GM12878 (cell line): ENCODE results near the gene SORCS1. TPM values are rescaled to one million over a fixed set of nuclear protein-coding genes. Genes with fewer than 3 reads are reported as not detected.

ENCODE experiments used
- ATAC-seq: fragments of 200-7000 bp; cut with Tn5 transposase; 3 replicates; pipeline ENCODE4 v1.9.1; 2020; ENCODE audit warnings: mild to moderate bottlenecking, moderate library complexity
- BruUV-seq: library from RNA; stranded (reverse); fragments of 400-500 nt; replicated peaks from 2 replicates; lab custom pipeline; 2021; lab: Mats Ljungman, UMichigan
- CTCF ChIA-PET: fragments of 300-600 bp; sonication (Branson Sonifier 250); formaldehyde crosslinking; extraction: SDS; loops from one replicate; lab custom pipeline; 2021; ENCODE audit warnings: inconsistent platforms; lab: Yijun Ruan, JAX
- POLR2A ChIA-PET: fragments of 350-600 bp; formaldehyde crosslinking; extraction: SDS; loops from one replicate; lab custom pipeline; 2021; ENCODE audit warnings: inconsistent platforms; lab: Charles Lee
- RAD21 ChIA-PET: fragments of 300-600 bp; sonication (Branson Sonifier 250); formaldehyde crosslinking; loops from one replicate; lab custom pipeline; 2023; ENCODE audit warnings: antibody characterized with exemption; ENCODE audit not compliant: unreplicated experiment; lab: Charles Lee
- SMC1A ChIA-PET: fragments of 300-600 bp; sonication (Branson Sonifier 250); formaldehyde crosslinking; loops from one replicate; lab custom pipeline; 2023; ENCODE audit not compliant: unreplicated experiment, uncharacterized antibody; lab: Charles Lee
- DNase-seq: peaks from one replicate; pipeline ENCODE4 v3.0.0-alpha.2; 2011; ENCODE audit warnings: low read depth, low spot score
- FAIRE-seq: peaks from 3 replicates; lab custom pipeline; 2011; peaks lifted over from hg19 to GRCh38; lab: Jason Lieb, UNC
- H2AFZ ChIP-seq: 2 replicates; pipeline ENCODE4 v1.6.0; 2011; ENCODE audit warnings: low read depth, low read length, control low read depth; ENCODE audit not compliant: control insufficient read depth
- H3K27ac ChIP-seq: 2 replicates; pipeline ENCODE4 v1.5.1; 2011; ENCODE audit warnings: control low read depth; ENCODE audit not compliant: control insufficient read depth, insufficient read depth
- H3K27me3 ChIP-seq, 2 experiments: replicated peaks in 1 of 2; 2 replicates each; pipeline versions ENCODE4 v1.6.0 to v1.6.1; 2011; ENCODE audit warnings: low read length in 1 of 2; ENCODE audit not compliant: control insufficient read depth in 2 of 2, insufficient read depth in 2 of 2
- H3K36me3 ChIP-seq, 2 experiments: 2 replicates each; pipeline ENCODE4 v1.5.1; 2011; ENCODE audit warnings: low read length in 1 of 2; ENCODE audit not compliant: control insufficient read depth in 2 of 2, insufficient read depth in 2 of 2
- H3K4me1 ChIP-seq: 2 replicates; pipeline ENCODE4 v1.6.1; 2011; ENCODE audit warnings: mild to moderate bottlenecking, low read length, moderate library complexity, mixed read lengths; ENCODE audit not compliant: control insufficient read depth, insufficient read depth
- H3K4me2 ChIP-seq: 2 replicates; pipeline ENCODE4 v1.6.0; 2011; ENCODE audit warnings: control low read depth; ENCODE audit not compliant: control insufficient read depth, insufficient read depth
- H3K4me3 ChIP-seq: fragments of 200-600 bp; sonication (generic); 2 replicates; pipeline ENCODE4 v1.5.1; 2016
- H3K79me2 ChIP-seq: 2 replicates; pipeline ENCODE4 v1.6.0; 2011; ENCODE audit warnings: low read length; ENCODE audit not compliant: control insufficient read depth, insufficient read depth
- H3K9ac ChIP-seq: 2 replicates; pipeline ENCODE4 v1.8.0; 2011; ENCODE audit warnings: low read length, control low read depth, mixed read lengths; ENCODE audit not compliant: control insufficient read depth, insufficient read depth
- H3K9me3 ChIP-seq: replicated peaks from 3 replicates; pipeline ENCODE4 v1.5.1; 2011; ENCODE audit warnings: mild to moderate bottlenecking, low read length; ENCODE audit not compliant: control insufficient read depth, insufficient read depth
- H4K20me1 ChIP-seq: 2 replicates; pipeline ENCODE4 v1.6.0; 2011; ENCODE audit not compliant: control insufficient read depth, insufficient read depth
- CHD2 ChIP-seq: IDR thresholded peaks from 2 replicates; pipeline ENCODE4 v1.6.1; 2011; ENCODE audit warnings: low read depth, low read length, improper control_type of control experiment, borderline replicate concordance
- CHD4 ChIP-seq: fragments of 200-600 bp; sonication (generic); IDR thresholded peaks from 2 replicates; pipeline ENCODE4 v1.6.1; 2016; ENCODE audit warnings: mild to moderate bottlenecking
- EZH2 ChIP-seq: IDR thresholded peaks from 2 replicates; pipeline ENCODE4 v1.6.1; 2012; ENCODE audit warnings: low read depth, mild to moderate bottlenecking, control low read depth, inconsistent platforms, low read length, borderline replicate concordance; ENCODE audit not compliant: control insufficient read depth
- GABPA ChIP-seq: IDR thresholded peaks from 2 replicates; pipeline ENCODE4 v1.6.1; 2014; ENCODE audit warnings: antibody characterized with exemption, low read depth, mild to moderate bottlenecking, inconsistent platforms
- RAD51 ChIP-seq: fragments of 450-650 bp; IDR thresholded peaks from 2 replicates; pipeline ENCODE4 v1.6.1; 2016; ENCODE audit warnings: moderate library complexity, mild to moderate bottlenecking, inconsistent platforms
- RFX5 ChIP-seq: IDR thresholded peaks from 2 replicates; pipeline ENCODE4 v1.6.1; 2011; ENCODE audit warnings: low read depth, low read length, improper control_type of control experiment
- TAF1 ChIP-seq: IDR thresholded peaks from 2 replicates; pipeline ENCODE4 v1.6.1; 2011; ENCODE audit warnings: mild to moderate bottlenecking, low read depth, low read length, borderline replicate concordance
- ZNF217 ChIP-seq: fragments of 450-650 bp; IDR thresholded peaks from 2 replicates; pipeline ENCODE4 v1.6.1; 2017; ENCODE audit warnings: antibody characterized with exemption, mild to moderate bottlenecking
- WGBS: methylation state at CpG from one replicate; pipeline ENCODE4 v1.1.6; 2016; ENCODE audit warnings: low lambda C conversion rate; ENCODE audit not compliant: insufficient replicate concordance, insufficient coverage; ENCODE audit errors: missing lambda C conversion rate; 5-methylcytosine and 5-hydroxymethylcytosine counted together
- in situ Hi-C: fragments of 300-500 bp; cut with MboI; formaldehyde crosslinking; loops from 9 replicates; pipeline ENCODE4 v1.14.3; 2018; ENCODE audit warnings: mixed read lengths
- intact Hi-C: fragments of 100-400 bp; cut with micrococcal nuclease; formaldehyde crosslinking; loops from one replicate; pipeline ENCODE4 v1.14.2; 2022; ENCODE audit not compliant: unreplicated experiment
- polyA plus RNA-seq, 11 experiments: library from polyadenylated mRNA; depleted of rRNA in 4 of 11; unstranded in 6 of 11; stranded (reverse) in 5 of 11; fragments of >200 nt; fragmentation: Nextera tagmentation in 4 of 11; fragmentation: Illumina TruSeq in 1 of 11; extraction: Ambion mirVana in 4 of 11; extraction: Trizol in 1 of 11; gene quantifications; 1 replicate in 1 of 11; 2 replicates in 10 of 11; pipeline versions ENCODE4 v1.2.1 to v1.2.3, GENCODE V29; 2011 to 2016; ENCODE audit warnings: inconsistent platforms in 2 of 11, missing spikeins in 2 of 11, low read depth in 1 of 11
- total RNA-seq, 4 experiments: library from RNA; depleted of rRNA in 3 of 4; stranded (reverse); fragments of >200 nt in 3 of 4; fragmentation: Illumina TruSeq in 1 of 4; extraction: Trizol in 1 of 4; gene quantifications; 2 replicates each; pipeline versions ENCODE4 v1.2.1 to v1.2.3, GENCODE V29; 2013 to 2021
- TF ChIP-seq, protein P1 (sequence below): fragments of 450-650 bp; IDR thresholded peaks from 2 replicates; pipeline ENCODE4 v1.6.1; 2017; ENCODE audit warnings: mild to moderate bottlenecking, low read depth, inconsistent platforms; ENCODE audit not compliant: poor library complexity, severe bottlenecking
- TF ChIP-seq, protein P2 (sequence below): IDR thresholded peaks from 2 replicates; pipeline ENCODE4 v1.6.1; 2012; ENCODE audit warnings: low read depth, low read length, improper control_type of control experiment
- TF ChIP-seq, protein P3 (sequence below): fragments of 450-650 bp; IDR thresholded peaks from 2 replicates; pipeline ENCODE4 v1.6.1; 2014; ENCODE audit warnings: mild to moderate bottlenecking
- TF ChIP-seq, protein P4 (sequence below): IDR thresholded peaks from 2 replicates; pipeline ENCODE4 v1.6.1; 2012; ENCODE audit warnings: low read depth, low read length, improper control_type of control experiment

The SORCS1 gene
- total and polyA plus RNA-seq, 10 of the 15 experiments (the other 5 are each of a cell fraction or from before 2014, with no cell fraction given) = 0.02 to 9.6 (median 0.06) TPM; not detected in 3

DNA sequence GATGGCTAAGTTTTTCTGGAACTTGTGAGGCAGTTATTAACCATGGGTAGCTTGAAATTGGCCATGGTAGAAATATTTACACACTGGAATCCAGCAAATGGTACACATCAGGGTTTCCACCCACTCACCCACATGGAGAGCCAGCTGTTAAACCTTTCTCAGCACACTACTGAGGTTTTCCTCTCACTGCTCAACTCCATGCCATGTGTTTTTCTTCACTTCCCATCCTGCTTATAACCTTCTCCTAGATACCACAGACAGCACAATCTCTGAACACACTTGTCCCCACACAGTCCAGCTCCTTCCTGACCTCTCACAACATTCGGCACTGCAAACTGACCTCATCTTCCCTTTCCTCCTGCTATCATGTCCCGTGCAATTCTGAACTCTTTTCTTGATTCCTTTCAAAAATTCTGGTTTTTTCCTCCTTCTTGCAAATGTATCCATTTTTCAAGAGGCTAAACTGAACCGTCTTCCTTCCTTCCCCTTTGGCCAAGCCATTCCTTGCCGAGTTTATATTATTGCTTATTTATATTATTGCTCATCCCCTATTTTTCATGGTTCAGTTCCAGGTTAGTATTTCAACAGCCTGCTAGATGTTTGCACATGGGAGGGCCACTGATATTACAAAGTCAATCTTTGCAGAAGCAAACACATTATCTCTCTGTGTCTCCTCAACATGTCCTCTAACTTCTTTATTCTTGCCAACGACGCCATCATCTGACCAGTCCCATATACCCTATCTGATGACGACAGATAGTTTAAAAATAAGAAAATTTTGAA lies 606.4 kb downstream of the SORCS1 start:
- H3K4me3 ChIP-seq = no peak overlapping the region
- H3K9ac ChIP-seq = no peak overlapping the region
- ChIA-PET POLR2A (no interaction called here), CTCF (no interaction called here), SMC1A (no interaction called here), RAD21 (no interaction called here)
- no peaks in the 10 kb centered on the region for H3K4me1 ChIP-seq
- TF ChIP-seq, protein P1, sequence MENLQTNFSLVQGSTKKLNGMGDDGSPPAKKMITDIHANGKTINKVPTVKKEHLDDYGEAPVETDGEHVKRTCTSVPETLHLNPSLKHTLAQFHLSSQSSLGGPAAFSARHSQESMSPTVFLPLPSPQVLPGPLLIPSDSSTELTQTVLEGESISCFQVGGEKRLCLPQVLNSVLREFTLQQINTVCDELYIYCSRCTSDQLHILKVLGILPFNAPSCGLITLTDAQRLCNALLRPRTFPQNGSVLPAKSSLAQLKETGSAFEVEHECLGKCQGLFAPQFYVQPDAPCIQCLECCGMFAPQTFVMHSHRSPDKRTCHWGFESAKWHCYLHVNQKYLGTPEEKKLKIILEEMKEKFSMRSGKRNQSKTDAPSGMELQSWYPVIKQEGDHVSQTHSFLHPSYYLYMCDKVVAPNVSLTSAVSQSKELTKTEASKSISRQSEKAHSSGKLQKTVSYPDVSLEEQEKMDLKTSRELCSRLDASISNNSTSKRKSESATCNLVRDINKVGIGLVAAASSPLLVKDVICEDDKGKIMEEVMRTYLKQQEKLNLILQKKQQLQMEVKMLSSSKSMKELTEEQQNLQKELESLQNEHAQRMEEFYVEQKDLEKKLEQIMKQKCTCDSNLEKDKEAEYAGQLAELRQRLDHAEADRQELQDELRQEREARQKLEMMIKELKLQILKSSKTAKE = no peak
- TF ChIP-seq, protein P2, sequence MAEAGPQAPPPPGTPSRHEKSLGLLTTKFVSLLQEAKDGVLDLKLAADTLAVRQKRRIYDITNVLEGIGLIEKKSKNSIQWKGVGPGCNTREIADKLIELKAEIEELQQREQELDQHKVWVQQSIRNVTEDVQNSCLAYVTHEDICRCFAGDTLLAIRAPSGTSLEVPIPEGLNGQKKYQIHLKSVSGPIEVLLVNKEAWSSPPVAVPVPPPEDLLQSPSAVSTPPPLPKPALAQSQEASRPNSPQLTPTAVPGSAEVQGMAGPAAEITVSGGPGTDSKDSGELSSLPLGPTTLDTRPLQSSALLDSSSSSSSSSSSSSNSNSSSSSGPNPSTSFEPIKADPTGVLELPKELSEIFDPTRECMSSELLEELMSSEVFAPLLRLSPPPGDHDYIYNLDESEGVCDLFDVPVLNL = no peak
- TF ChIP-seq, protein P3, sequence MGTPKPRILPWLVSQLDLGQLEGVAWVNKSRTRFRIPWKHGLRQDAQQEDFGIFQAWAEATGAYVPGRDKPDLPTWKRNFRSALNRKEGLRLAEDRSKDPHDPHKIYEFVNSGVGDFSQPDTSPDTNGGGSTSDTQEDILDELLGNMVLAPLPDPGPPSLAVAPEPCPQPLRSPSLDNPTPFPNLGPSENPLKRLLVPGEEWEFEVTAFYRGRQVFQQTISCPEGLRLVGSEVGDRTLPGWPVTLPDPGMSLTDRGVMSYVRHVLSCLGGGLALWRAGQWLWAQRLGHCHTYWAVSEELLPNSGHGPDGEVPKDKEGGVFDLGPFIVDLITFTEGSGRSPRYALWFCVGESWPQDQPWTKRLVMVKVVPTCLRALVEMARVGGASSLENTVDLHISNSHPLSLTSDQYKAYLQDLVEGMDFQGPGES = no peak
- TF ChIP-seq CHD4 (no peak), CHD2 (no peak), TAF1 (no peak), GABPA (no peak), RFX5 (no peak), RAD51 (no peak), ZNF217 (no peak), EZH2 (no peak)
- TF ChIP-seq, protein P4, sequence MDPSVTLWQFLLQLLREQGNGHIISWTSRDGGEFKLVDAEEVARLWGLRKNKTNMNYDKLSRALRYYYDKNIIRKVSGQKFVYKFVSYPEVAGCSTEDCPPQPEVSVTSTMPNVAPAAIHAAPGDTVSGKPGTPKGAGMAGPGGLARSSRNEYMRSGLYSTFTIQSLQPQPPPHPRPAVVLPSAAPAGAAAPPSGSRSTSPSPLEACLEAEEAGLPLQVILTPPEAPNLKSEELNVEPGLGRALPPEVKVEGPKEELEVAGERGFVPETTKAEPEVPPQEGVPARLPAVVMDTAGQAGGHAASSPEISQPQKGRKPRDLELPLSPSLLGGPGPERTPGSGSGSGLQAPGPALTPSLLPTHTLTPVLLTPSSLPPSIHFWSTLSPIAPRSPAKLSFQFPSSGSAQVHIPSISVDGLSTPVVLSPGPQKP = no peak
- H3K36me3 ChIP-seq = no peaks in the 10 kb centered on the region
- H3K79me2 ChIP-seq = no peaks in the 10 kb centered on the region
- DNase-seq (no peak), ATAC-seq (no peak), FAIRE-seq (no peak)
- H4K20me1 ChIP-seq = no peaks in the 10 kb centered on the region
- 36% methylated on average over 7 of the region's 7 CpGs for WGBS
- BruUV-seq = no TSS peak
- intact Hi-C loops = no loop called here
- in situ Hi-C loops = no loop called here
- H3K27me3 ChIP-seq = no peaks in the 10 kb centered on the region
- H3K9me3 ChIP-seq = no peaks in the 10 kb centered on the region
- H3K4me2 ChIP-seq = no peak overlapping the region
- H3K27ac ChIP-seq = no peak overlapping the region
- no peak overlapping the region for H2AFZ ChIP-seq
